Mesodermal cell (in vitro differentiated cells): Measurements from ENCODE around the gene PRDM12.

Source experiments
- H3K27ac ChIP-seq: 2 replicates; pipeline ENCODE4 v1.7.0; 2013; ENCODE audit warnings: mild to moderate bottlenecking, low read depth, low read length, moderate library complexity; ENCODE audit not compliant: severe bottlenecking
- H3K36me3 ChIP-seq: 2 replicates; pipeline ENCODE4 v1.7.1; 2013; ENCODE audit warnings: mild to moderate bottlenecking, low read length, moderate library complexity; ENCODE audit not compliant: control insufficient read depth, insufficient read depth
- H3K4me1 ChIP-seq: one replicate; pipeline ENCODE4 v1.7.1; 2013; ENCODE audit warnings: mild to moderate bottlenecking, low read length; ENCODE audit not compliant: insufficient read depth, control insufficient read depth, poor library complexity, severe bottlenecking
- H3K4me3 ChIP-seq: 2 replicates; pipeline ENCODE4 v1.7.0; 2013; ENCODE audit warnings: low read length, control low read depth, mild to moderate bottlenecking; ENCODE audit not compliant: insufficient read depth, poor library complexity, severe bottlenecking; ENCODE audit errors: extremely low read depth
- H3K9me3 ChIP-seq: 2 replicates; pipeline ENCODE4 v1.7.1; 2013; ENCODE audit warnings: mild to moderate bottlenecking, low read length, moderate library complexity; ENCODE audit not compliant: control insufficient read depth
- WGBS, 2 experiments: methylation state at CpG; one replicate each; pipeline ENCODE4 v1.1.5; 2013; ENCODE audit warnings: missing lambda C conversion rate in 2 of 2; ENCODE audit not compliant: insufficient coverage in 2 of 2; 5-methylcytosine and 5-hydroxymethylcytosine counted together

Gene PRDM12

DNA sequence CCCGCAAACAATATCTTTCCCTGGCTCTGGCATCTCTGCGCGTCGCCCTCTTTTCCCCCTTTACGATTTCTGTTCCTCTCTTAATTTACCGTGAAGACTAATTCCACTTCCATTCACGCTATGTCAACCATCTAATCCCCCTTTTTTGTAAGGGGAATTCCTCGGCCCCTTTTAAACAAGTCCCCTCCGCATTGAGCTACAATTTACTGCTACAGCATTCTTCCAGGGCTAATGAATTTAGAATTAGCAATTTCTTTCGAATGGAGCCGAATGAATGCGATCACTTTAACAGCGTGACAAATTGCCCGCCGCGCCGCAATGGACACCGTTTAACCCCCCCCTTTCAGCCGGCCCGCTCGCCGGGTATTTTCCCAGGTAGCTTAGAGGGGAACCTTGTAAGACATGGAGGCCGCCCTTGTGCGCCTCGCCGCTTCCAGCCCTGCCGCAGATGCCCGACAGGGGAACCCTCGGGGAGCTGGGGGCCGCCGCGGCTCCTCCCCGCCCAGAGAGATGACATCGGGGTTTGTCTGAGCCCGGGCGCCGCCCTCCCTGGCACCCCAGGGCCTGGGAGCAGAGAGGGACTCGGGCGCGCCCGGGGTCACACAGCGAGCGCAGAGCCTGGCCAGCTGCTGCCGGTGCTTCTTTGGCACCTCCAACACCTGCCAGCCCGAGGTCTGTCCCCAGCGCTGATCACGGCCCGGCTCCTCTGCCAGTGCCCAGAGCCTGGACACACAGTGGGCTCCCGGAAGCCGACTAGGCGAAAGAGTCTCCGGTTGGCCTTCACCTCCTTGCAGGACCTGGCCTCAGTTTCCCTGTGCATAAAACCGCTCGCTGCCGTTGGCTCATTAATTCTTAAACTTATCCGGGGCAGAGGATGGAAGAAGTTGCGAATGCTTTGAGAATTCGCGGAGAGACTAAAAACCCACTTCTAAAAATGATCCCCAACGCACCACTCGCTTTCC is 1.3 kb downstream of the PRDM12 start:
- 2 to 3% methylated on average over 46 to 54 of the region's 61 CpGs for WGBS, 2 experiments
- no peaks in the 10 kb centered on the region for H3K36me3 ChIP-seq
- H3K4me1 ChIP-seq = peaks cover 10% of the 10 kb centered on the region
- H3K4me3 ChIP-seq = no peak overlapping the region
- no peaks in the 10 kb centered on the region for H3K9me3 ChIP-seq
- H3K27ac ChIP-seq = no peak overlapping the region

DNA sequence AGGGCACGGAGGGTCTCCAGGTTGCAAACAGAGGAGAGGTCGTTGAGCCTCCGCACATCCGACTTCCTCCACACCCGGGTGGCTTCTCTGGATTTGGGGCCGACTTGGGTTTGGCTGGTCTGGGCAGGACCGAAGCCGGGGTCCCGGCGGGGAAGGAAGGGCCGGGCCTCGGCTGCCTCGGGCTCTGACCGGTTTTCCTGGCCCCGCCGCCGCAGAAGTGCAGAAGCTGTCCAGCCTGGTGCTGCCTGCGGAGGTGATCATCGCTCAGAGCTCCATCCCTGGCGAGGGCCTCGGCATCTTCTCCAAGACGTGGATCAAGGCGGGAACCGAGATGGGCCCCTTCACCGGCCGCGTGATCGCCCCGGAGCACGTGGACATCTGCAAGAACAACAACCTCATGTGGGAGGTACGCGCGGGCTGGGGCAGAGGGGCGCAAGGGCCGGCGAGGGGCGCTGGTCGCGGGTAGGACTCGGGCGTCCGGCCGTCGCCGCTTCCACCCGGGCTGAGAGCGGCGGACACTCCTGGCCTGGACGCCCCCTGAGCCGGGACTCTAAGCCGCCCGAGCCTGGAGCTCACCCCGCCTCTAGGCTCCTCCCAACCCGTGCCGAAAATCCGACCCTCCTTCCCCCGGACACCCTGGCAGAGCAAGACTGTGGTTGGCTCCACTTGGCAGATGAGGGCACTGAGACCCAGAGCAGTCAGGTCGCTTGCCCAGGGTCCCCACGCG is 2.2 kb downstream of the PRDM12 start:
- WGBS, 2 experiments = 4 to 6% methylated on average over 51 to 54 of the region's 60 CpGs
- H3K4me3 ChIP-seq = no peak overlapping the region
- no peaks in the 10 kb centered on the region for H3K9me3 ChIP-seq
- peaks cover 7% of the 10 kb centered on the region for H3K4me1 ChIP-seq
- H3K36me3 ChIP-seq = no peaks in the 10 kb centered on the region
- no peak overlapping the region for H3K27ac ChIP-seq

DNA sequence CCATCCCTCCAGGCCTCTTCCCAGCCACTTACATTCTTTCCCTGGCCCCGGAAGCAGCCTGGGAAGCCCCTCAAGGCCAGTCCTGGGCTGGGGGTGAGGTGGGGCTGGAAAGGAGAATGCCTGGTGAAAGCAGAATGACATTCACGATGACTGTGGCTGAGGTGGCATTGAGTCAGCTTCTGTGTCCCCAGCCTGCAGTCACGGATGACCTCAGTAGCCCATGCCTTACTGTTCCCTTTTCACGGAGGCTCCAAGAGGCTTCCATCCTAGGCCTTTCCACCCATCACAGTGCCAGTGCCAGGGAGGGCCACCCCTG is 2.7 kb downstream of the PRDM12 start:
- H3K4me1 ChIP-seq = peaks cover 7% of the 10 kb centered on the region
- H3K36me3 ChIP-seq = no peaks in the 10 kb centered on the region
- H3K27ac ChIP-seq = no peak overlapping the region
- WGBS, 2 experiments = 34 to 49% methylated on average over 3 of the region's 4 CpGs
- H3K4me3 ChIP-seq = no peak overlapping the region
- no peaks in the 10 kb centered on the region for H3K9me3 ChIP-seq

DNA sequence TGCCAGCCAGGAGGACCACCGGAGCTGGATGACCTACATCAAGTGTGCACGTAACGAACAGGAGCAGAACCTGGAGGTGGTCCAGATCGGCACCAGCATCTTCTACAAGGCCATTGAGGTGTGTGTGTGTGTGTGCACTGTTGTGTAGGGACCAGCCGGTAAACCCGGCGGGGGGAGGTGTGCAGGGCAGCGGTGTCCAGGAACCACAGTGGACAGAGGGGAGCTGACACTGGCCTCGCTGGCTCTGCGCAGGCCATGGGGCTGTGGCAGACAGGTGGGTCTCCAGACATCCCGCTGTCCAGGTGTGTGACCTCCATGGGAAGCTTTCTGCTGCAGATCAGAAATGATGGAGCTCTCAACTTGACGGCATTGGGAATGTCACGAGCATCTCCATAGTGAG is 3.8 kb downstream of the PRDM12 start:
- H3K9me3 ChIP-seq = no peaks in the 10 kb centered on the region
- no peak overlapping the region for H3K27ac ChIP-seq
- H3K4me1 ChIP-seq = peaks cover 7% of the 10 kb centered on the region
- H3K36me3 ChIP-seq = no peaks in the 10 kb centered on the region
- H3K4me3 ChIP-seq = no peak overlapping the region
- 92 to 98% methylated on average over 13 of the region's 13 CpGs for WGBS, 2 experiments

DNA sequence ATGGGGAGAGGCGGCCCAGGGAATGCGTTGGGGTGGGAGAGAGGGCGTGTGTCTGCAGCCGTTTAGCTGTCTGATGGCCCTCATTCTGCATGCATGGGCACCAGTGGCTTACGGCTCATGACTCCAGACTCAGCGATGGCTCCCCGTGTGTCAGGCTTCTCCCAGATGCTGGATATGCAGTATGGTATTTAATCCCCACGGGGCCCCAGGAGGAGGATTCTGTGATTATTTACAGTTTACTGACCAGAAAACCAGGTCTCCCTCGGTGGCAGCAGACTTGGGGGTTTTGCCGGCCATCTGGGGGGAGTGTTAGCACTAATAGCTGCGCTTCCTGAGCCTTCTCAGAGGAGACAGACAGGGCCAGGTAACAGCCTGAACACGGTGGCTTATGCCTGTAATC is 4.3 kb downstream of the PRDM12 start:
- Histone ChIP-seq H3K27ac (no peak overlapping the region), H3K9me3 (no peaks in the 10 kb centered on the region), H3K4me3 (no peak overlapping the region), H3K36me3 (no peaks in the 10 kb centered on the region), H3K4me1 (peaks cover 7% of the 10 kb centered on the region)
- 76 to 85% methylated on average over 11 to 12 of the region's 12 CpGs for WGBS, 2 experiments

DNA sequence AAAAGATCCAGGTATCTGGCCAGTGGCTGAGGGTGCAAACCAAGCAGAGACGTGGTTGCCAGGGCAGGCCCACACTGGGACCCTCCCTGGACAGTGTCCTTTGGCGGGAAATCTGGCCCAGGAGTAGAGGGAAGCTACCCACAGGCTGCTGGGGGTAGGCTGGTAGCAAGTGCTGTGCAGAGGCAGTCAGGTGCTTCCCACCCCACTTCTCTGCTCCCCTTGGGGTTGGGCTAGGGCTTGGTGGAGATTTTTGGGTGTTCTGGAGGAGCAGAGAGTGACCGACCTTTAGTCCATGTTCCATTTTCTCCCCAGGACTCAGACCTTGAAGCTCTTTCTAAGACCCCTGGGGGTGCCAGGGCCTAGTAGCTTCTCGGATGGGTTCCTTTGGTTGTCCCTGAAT is 5.6 kb downstream of the PRDM12 start:
- Histone ChIP-seq H3K27ac (no peak overlapping the region), H3K4me1 (peaks cover 7% of the 10 kb centered on the region), H3K9me3 (no peaks in the 10 kb centered on the region), H3K36me3 (no peaks in the 10 kb centered on the region), H3K4me3 (no peak overlapping the region)
- 79 to 86% methylated on average over 3 to 4 of the region's 4 CpGs for WGBS, 2 experiments

DNA sequence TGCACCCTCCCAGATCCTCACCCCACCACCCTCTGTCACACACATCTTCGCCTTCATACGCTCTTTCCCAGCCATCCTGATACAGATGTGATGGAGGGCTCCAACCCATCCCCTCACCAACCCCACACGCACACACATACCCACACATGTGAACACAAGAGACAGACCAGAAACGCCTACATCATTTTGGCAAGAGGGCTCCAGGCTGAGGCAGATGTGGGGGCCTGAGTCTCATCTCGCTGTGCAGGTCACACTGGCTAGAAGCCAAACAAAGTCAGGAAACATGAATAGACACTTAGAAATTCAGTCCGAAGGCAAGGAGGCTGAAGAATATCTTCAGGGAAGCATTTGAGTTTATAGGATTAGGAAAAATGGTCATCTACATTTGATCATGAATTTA is 6.2 kb downstream of the PRDM12 start:
- peaks cover 6% of the 10 kb centered on the region for H3K4me1 ChIP-seq
- no peaks in the 10 kb centered on the region for H3K9me3 ChIP-seq
- WGBS, 2 experiments = 95 to 98% methylated on average over 5 to 6 of the region's 6 CpGs
- H3K36me3 ChIP-seq = no peaks in the 10 kb centered on the region
- H3K4me3 ChIP-seq = no peak overlapping the region
- no peak overlapping the region for H3K27ac ChIP-seq

DNA sequence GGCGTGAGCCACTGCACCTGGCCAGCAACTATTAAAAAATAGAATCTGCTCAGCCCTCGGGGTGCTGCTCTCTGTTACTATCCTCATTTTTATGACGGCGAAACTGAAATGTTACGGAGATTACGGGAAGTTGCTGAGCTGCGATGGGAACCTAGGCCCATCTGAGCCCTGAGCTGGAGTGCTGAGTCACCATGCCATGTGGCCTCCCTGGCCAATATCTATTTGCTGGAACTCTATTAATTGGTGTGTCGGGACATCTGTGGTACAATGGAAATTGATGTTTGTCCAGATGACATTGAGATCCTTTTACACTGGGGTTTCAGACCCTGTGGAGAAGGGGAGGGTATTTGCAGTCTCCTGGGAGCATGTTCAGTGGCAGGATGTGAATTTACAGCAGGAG is 8.1 kb downstream of the PRDM12 start:
- Histone ChIP-seq H3K27ac (no peak overlapping the region), H3K9me3 (no peaks in the 10 kb centered on the region), H3K4me1 (no peaks in the 10 kb centered on the region), H3K4me3 (no peak overlapping the region), H3K36me3 (no peaks in the 10 kb centered on the region)
- WGBS, 2 experiments = 92 to 99% methylated on average over 8 of the region's 8 CpGs

DNA sequence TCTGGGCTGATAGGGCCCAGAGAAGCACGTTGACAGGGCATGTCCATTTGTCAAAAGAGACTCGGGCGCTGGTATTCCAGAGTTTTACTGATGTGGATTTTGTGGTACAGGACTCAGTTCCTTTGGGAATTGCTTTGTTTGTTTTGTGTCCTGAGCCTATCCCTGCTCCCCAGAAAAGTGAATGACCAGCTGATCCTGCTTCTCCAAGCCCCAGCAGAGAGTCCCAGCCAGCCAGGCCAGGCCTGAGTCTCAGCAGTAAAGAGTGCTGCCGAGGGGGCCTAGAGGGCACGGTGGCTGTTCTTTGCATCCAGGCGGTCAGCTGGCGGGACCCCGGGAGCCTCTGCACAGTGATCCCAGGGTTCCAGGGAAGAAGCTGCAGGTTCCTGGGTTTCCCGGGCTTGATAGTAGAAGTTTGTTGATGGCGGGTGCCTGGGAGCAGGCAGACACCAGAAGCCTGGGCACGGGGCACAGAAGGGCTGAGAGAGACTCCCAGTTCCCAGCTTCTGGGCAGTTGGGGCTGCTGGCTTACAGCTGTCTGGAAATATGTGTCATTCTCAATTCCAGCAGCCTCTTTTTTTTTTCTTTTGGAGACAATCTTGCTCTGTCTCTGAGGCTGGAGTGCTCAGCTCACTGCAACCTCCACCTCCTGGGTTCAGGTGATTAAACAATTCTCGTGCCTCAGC is 8.7 kb downstream of the PRDM12 start:
- no peaks in the 10 kb centered on the region for H3K4me1 ChIP-seq
- H3K4me3 ChIP-seq = no peak overlapping the region
- no peak overlapping the region for H3K27ac ChIP-seq
- no peaks in the 10 kb centered on the region for H3K9me3 ChIP-seq
- no peaks in the 10 kb centered on the region for H3K36me3 ChIP-seq
- 92 to 94% methylated on average over 6 to 10 of the region's 12 CpGs for WGBS, 2 experiments

DNA sequence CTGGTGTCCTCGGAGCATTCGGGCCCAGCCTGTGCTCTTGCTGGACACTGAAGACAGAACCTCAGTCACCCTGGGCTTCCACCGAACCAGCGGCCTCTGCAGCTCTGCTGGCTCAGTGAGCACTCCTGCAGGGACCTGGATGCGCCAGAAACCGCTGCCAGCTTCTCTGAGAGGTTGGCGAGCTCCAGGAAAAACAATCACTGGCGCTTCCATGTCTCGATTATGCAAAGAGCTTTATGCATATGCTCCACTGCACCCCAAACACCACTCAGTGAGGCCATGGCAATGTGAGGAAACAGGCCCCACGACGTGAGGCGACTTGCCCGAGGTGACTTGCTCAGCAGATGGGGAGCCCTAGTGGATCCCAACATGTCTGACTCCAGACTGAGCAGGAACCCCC is 11.0 kb downstream of the PRDM12 start:
- Histone ChIP-seq H3K4me3 (no peak overlapping the region), H3K9me3 (no peaks in the 10 kb centered on the region), H3K36me3 (no peaks in the 10 kb centered on the region), H3K4me1 (no peaks in the 10 kb centered on the region), H3K27ac (no peak overlapping the region)
- WGBS, 2 experiments = 90 to 97% methylated on average over 10 to 13 of the region's 13 CpGs
